B cell (primary cell): ENCODE measurements around the gene DCBLD1. TPM values are rescaled to one million over a fixed set of nuclear protein-coding genes. Genes with fewer than 3 reads are reported as not detected.

Source experiments
- ATAC-seq: fragments of 200-7000 bp; cut with Tn5 transposase; one replicate; pipeline ENCODE4 v1.10.0; 2021; ENCODE audit warnings: low read depth, mild to moderate bottlenecking, moderate number of reproducible peaks, moderate library complexity
- CTCF ChIA-PET: fragments of 350-600 bp; sonication (Branson Sonifier 250); formaldehyde crosslinking; loops from one replicate; lab custom pipeline; 2021; ENCODE audit warnings: antibody characterized with exemption, inconsistent platforms; lab: Charles Lee
- POLR2A ChIA-PET: fragments of 350-600 bp; sonication (Branson Sonifier 250); formaldehyde crosslinking; loops from one replicate; lab custom pipeline; 2021; ENCODE audit warnings: antibody characterized with exemption; lab: Charles Lee
- DNase-seq: peaks from one replicate; pipeline ENCODE4 v3.0.0; 2013
- H2AFZ ChIP-seq: 2 replicates; pipeline ENCODE4 v1.6.1; 2012; ENCODE audit warnings: mild to moderate bottlenecking, low read depth, low read length; ENCODE audit not compliant: insufficient read depth, poor library complexity, severe bottlenecking
- H3K27ac ChIP-seq, 2 donors: 1 replicate in 1 of 2; 2 replicates in 1 of 2; pipeline ENCODE4 v1.5.1; 2012 to 2013; ENCODE audit warnings: low read length in 2 of 2, mild to moderate bottlenecking in 2 of 2, moderate library complexity in 1 of 2
- H3K27me3 ChIP-seq, 4 experiments: fragments of 200-600 bp in 1 of 4; sonication (generic) in 1 of 4; replicated peaks in 1 of 4; 1 replicate in 2 of 4; 2 replicates in 2 of 4; pipeline versions ENCODE4 v1.6.1 to v1.7.0; 2013 to 2016; ENCODE audit warnings: low read length in 3 of 4, mild to moderate bottlenecking in 2 of 4, mixed read lengths in 1 of 4, moderate library complexity in 1 of 4; ENCODE audit not compliant: insufficient read depth in 4 of 4, control insufficient read depth in 3 of 4; ENCODE audit errors: control extremely low read depth in 1 of 4
- H3K36me3 ChIP-seq, 2 experiments: replicated peaks in 1 of 2; 1 replicate in 1 of 2; 2 replicates in 1 of 2; pipeline versions ENCODE4 v1.6.1 to v1.7.1; 2013; ENCODE audit warnings: low read length in 1 of 2; ENCODE audit not compliant: insufficient read depth in 2 of 2, control insufficient read depth in 1 of 2; ENCODE audit errors: control extremely low read depth in 1 of 2, extremely low read depth in 1 of 2
- H3K4me1 ChIP-seq, 2 donors: fragments of 200-600 bp in 1 of 2; sonication (generic) in 1 of 2; 1 replicate in 1 of 2; 2 replicates in 1 of 2; pipeline versions ENCODE4 v1.5.1 to v1.6.1; 2013 to 2017; ENCODE audit warnings: low read length in 2 of 2; ENCODE audit not compliant: control insufficient read depth in 2 of 2, insufficient read depth in 2 of 2
- H3K4me2 ChIP-seq: replicated peaks from 2 replicates; pipeline ENCODE3; 2012; ENCODE audit warnings: mild to moderate bottlenecking, low read depth, low read length; ENCODE audit not compliant: poor library complexity, severe bottlenecking
- H3K4me3 ChIP-seq, 5 experiments: fragments of 200-600 bp in 1 of 5; sonication (generic) in 1 of 5; 1 replicate in 3 of 5; 2 replicates in 2 of 5; pipeline versions ENCODE4 v1.5.1 to v1.7.0; 2011 to 2016; ENCODE audit warnings: low read length in 4 of 5, mild to moderate bottlenecking in 4 of 5, low read depth in 2 of 5, control low read depth in 1 of 5, moderate library complexity in 1 of 5; ENCODE audit not compliant: insufficient read depth in 1 of 5; ENCODE audit errors: control extremely low read depth in 1 of 5, extremely low read depth in 1 of 5
- H3K79me2 ChIP-seq: fragments of 200-600 bp; sonication (generic); one replicate; pipeline ENCODE4 v1.6.0; 2016; ENCODE audit warnings: low read length; ENCODE audit not compliant: control insufficient read depth, insufficient read depth
- H3K9ac ChIP-seq: fragments of 200-600 bp; sonication (generic); 2 replicates; pipeline ENCODE4 v1.6.1; 2017; ENCODE audit warnings: mild to moderate bottlenecking, low read length, moderate library complexity
- H3K9me3 ChIP-seq, 3 donors: one replicate each; pipeline versions ENCODE4 v1.6.1 to v1.7.1; 2013; ENCODE audit warnings: low read length in 2 of 3; ENCODE audit not compliant: control insufficient read depth in 2 of 3, insufficient read depth in 1 of 3; ENCODE audit errors: control extremely low read depth in 1 of 3
- H4K20me1 ChIP-seq: 2 replicates; pipeline ENCODE4 v1.6.0; 2012; ENCODE audit warnings: mild to moderate bottlenecking, low read length; ENCODE audit not compliant: insufficient read depth, control insufficient read depth, poor library complexity, severe bottlenecking
- H3K27ac Mint-ChIP-seq: one replicate; pipeline ENCODE4 v1.8.0; 2021; ENCODE audit warnings: mixed read lengths
- H3K27me3 Mint-ChIP-seq: one replicate; pipeline ENCODE4 v1.8.0; 2021; ENCODE audit warnings: mixed read lengths
- H3K4me1 Mint-ChIP-seq: one replicate; pipeline ENCODE4 v1.8.0; 2021; ENCODE audit warnings: mixed read lengths
- H3K4me3 Mint-ChIP-seq: one replicate; pipeline ENCODE4 v1.8.0; 2021; ENCODE audit warnings: mixed read lengths
- H3K9me3 Mint-ChIP-seq: one replicate; pipeline ENCODE4 v1.8.0; 2022; ENCODE audit warnings: mixed read lengths; ENCODE audit not compliant: insufficient read depth
- EZH2 ChIP-seq: IDR thresholded peaks from 2 replicates; pipeline ENCODE4 v1.6.1; 2012; ENCODE audit warnings: borderline replicate concordance, low read depth, mild to moderate bottlenecking, moderate library complexity, low read length; ENCODE audit not compliant: insufficient read depth, poor library complexity, severe bottlenecking
- whole genome bisulfite sequencing: methylation state at CpG from one replicate; pipeline ENCODE4 v1.1.5; 2013; ENCODE audit warnings: missing lambda C conversion rate; ENCODE audit not compliant: insufficient coverage; 5-methylcytosine and 5-hydroxymethylcytosine counted together
- intact Hi-C: fragments of 100-400 bp; cut with micrococcal nuclease; formaldehyde crosslinking; loops from one replicate; pipeline ENCODE4 v1.10.0; 2022
- polyA plus RNA-seq: library from polyadenylated mRNA; depleted of rRNA; stranded (reverse); fragments of >200 nt; gene quantifications from 2 replicates; pipeline ENCODE4 v1.2.3, GENCODE V29; 2012
- total RNA-seq, 2 donors: library from RNA; stranded (reverse); fragments of 120-200 nt in 1 of 2; gene quantifications; 1 replicate in 1 of 2; 2 replicates in 1 of 2; pipeline versions ENCODE4 v1.2.3 to v1.2.4, GENCODE V29; 2013 to 2022
- TF ChIP-seq, protein P1 (sequence below): fragments of 200-600 bp; IDR thresholded peaks from one replicate; pipeline ENCODE4 v1.8.0; 2022; ENCODE audit warnings: antibody characterized with exemption, mild to moderate bottlenecking

DCBLD1 gene
- total and polyA plus RNA-seq, 2 donors (not counting 1 experiment from before 2014, with no cell fraction given) = 0.21 to 0.37 TPM

DNA sequence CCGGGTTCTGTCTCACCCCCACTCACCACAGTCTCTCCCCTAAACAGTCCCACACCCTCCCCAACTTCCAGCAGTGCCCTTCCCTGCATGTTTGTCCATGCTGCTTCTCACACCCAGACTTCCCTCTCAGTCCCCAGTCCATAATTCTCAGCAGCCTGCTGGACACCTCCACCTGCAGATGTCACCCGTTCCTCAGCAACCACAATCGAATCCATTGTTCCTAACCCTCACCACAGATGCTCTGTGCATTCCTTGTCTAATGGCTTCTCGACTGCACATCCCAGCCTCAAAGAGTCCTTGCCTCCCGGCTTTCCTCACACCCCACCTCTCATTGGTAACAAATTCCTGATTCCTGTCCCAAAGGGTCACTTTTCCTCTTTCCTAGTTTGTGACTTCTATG is 64.2 kb downstream of the DCBLD1 start:
- intact Hi-C loops = no loop called here
- no peak overlapping the region for H3K4me2 ChIP-seq
- TF ChIP-seq, protein P1, sequence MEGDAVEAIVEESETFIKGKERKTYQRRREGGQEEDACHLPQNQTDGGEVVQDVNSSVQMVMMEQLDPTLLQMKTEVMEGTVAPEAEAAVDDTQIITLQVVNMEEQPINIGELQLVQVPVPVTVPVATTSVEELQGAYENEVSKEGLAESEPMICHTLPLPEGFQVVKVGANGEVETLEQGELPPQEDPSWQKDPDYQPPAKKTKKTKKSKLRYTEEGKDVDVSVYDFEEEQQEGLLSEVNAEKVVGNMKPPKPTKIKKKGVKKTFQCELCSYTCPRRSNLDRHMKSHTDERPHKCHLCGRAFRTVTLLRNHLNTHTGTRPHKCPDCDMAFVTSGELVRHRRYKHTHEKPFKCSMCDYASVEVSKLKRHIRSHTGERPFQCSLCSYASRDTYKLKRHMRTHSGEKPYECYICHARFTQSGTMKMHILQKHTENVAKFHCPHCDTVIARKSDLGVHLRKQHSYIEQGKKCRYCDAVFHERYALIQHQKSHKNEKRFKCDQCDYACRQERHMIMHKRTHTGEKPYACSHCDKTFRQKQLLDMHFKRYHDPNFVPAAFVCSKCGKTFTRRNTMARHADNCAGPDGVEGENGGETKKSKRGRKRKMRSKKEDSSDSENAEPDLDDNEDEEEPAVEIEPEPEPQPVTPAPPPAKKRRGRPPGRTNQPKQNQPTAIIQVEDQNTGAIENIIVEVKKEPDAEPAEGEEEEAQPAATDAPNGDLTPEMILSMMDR = no peak
- no peak for TF ChIP-seq EZH2
- no peak overlapping the region for H2AFZ ChIP-seq
- DNase-seq (no peak), ATAC-seq (no peak)
- no peak overlapping the region for H3K4me3 ChIP-seq
- H3K27ac ChIP-seq = no peak overlapping the region
- 83% methylated on average over 5 of the region's 5 CpGs for WGBS
- H3K27me3 ChIP-seq = peaks cover 0 to 20% (median 4%) of the 10 kb centered on the region in 4 experiments
- H3K4me1 Mint-ChIP-seq = peaks cover 15% of the 10 kb centered on the region
- H3K9me3 Mint-ChIP-seq = no peaks in the 10 kb centered on the region
- ChIA-PET CTCF (interaction anchor here (1.2 kb wide), 1 partner anchor 58 kb away, joined by 6 read pairs; no protein-coding TSS in a partner anchor), POLR2A (no interaction called here)
- no peaks in the 10 kb centered on the region for H3K79me2 ChIP-seq
- H4K20me1 ChIP-seq = no peaks in the 10 kb centered on the region
- no peaks in the 10 kb centered on the region for H3K36me3 ChIP-seq
- H3K4me1 ChIP-seq = peaks cover 13 to 15% of the 10 kb centered on the region in 2 donors
- peaks cover 23% of the 10 kb centered on the region for H3K27me3 Mint-ChIP-seq
- no peak overlapping the region for H3K9ac ChIP-seq
- H3K27ac Mint-ChIP-seq = no peak overlapping the region
- peak overlapping the region; percentile 81 for H3K4me3 Mint-ChIP-seq
- peaks cover 0 to 4% (median 0%) of the 10 kb centered on the region in 3 donors for H3K9me3 ChIP-seq
